NCI-H1694 treated with DMSO at 0.1 percent for 48 hours (cell line): ENCODE measurements around the gene SMIM29.
A peak's percentile ranks its signal among the peaks of the same experiment; 100 is the strongest.
"Not testable (repeated sequence)": the region's sequence is repeated elsewhere in the genome, so short reads cannot be mapped to it uniquely, and the experiment has no call there.

Source experiments
- DNase-seq: peaks from one replicate; lab custom pipeline; 2025; lab: John Stamatoyannopoulos, UW

The SMIM29 gene

GRCh38 chr6:34269132-34269531 lies 20.3 kb upstream of the SMIM29 start:
- DNase-seq, result not testable (repeated sequence)

GRCh38 chr6:34267746-34268145 lies 18.9 kb upstream of the SMIM29 start:
- DNase-seq, result no peak

GRCh38 chr6:34263484-34263883 lies 14.7 kb upstream of the SMIM29 start:
- not testable (repeated sequence) for DNase-seq

GRCh38 chr6:34260576-34261267 lies 11.9 kb upstream of the SMIM29 start:
- no peak for DNase-seq

GRCh38 chr6:34259529-34260069 lies 10.8 kb upstream of the SMIM29 start:
- DNase-seq, result no peak

GRCh38 chr6:34252395-34252794 lies 3.6 kb upstream of the SMIM29 start:
- not testable (repeated sequence) for DNase-seq

- DNase-seq, result no peak
Measured at GRCh38 chr6:34249469-34250261, 859 bp upstream of the SMIM29 start.

GRCh38 chr6:34248198-34248726 lies 544 bp downstream of the SMIM29 start:
- DNase-seq, result no peak

- no peak for DNase-seq
Measured at GRCh38 chr6:34247481-34248197, 1.2 kb downstream of the SMIM29 start.

GRCh38 chr6:34246563-34247391 lies 2.0 kb downstream of the SMIM29 start:
- DNase-seq, result peak; percentile 47

GRCh38 chr6:34246249-34246562 lies 2.6 kb downstream of the SMIM29 start:
- no peak for DNase-seq

- not testable (repeated sequence) for DNase-seq
Measured at GRCh38 chr6:34245761-34246140, 3.1 kb downstream of the SMIM29 start.

- not testable (repeated sequence) for DNase-seq
Measured at GRCh38 chr6:34245032-34245760, 3.6 kb downstream of the SMIM29 start.

- no peak for DNase-seq
Measured at GRCh38 chr6:34243901-34244884, 4.6 kb downstream of the SMIM29 start.

- no peak for DNase-seq
Measured at GRCh38 chr6:34243131-34243771, 5.6 kb downstream of the SMIM29 start.

- DNase-seq, result no peak
Measured at GRCh38 chr6:34242252-34243130, 6.3 kb downstream of the SMIM29 start.

GRCh38 chr6:34241351-34242215 lies 7.2 kb downstream of the SMIM29 start:
- no peak for DNase-seq
